Dermis microvascular lymphatic vessel endothelial cell (primary cell): ENCODE measurements around the gene RAP2A. TPM values are rescaled to one million over a fixed set of nuclear protein-coding genes. Genes with fewer than 3 reads are reported as not detected.
A peak's percentile ranks its signal among the peaks of the same experiment; 100 is the strongest.

Experiments used
- DNase-seq, 2 donors: peaks; one replicate each; pipeline versions ENCODE4 v3.0.0 to v3.0.0-alpha.2; 2010; ENCODE audit warnings: low read depth in 2 of 2
- total RNA-seq: library from RNA; depleted of rRNA; stranded (reverse); fragments of >200 nt; gene quantifications from 2 replicates; pipeline ENCODE4 v1.2.1, GENCODE V29; 2014

Gene RAP2A
- total RNA-seq, 1 donor from 2014 or later: 41.8 TPM

DNA sequence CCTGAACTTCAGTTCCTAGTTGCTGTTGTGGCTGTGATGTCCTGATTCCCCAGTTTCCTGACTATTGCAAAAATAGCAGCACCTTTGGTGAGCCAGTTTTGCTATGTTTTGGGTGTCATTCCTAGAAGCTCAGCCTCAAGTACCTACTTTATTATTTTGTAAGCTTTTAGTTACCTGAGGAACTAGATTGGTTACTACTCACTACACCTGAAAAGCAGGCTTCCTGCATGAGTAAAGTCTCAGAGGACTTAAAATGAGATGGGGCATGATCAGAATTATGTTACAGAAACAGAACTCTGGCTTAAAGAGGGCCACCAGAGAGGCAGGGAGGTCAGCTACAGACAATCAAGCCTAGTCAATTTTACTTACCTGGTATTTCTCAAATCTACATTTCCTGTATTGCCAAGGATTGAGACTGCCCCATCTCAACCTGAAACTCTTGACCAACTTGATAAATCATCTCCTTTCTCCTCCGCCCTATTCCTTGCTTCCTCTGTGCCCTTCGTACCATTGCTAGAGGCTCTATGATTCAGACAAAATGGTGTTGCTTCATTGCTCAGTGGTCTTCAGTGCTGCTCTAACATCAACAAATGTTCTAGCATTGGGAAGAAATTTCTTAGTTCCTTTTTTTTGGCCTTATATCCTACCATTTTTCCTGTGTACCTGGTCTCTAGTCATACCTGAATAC is 58.9 kb downstream of the RAP2A start:
- no peak for DNase-seq

DNA sequence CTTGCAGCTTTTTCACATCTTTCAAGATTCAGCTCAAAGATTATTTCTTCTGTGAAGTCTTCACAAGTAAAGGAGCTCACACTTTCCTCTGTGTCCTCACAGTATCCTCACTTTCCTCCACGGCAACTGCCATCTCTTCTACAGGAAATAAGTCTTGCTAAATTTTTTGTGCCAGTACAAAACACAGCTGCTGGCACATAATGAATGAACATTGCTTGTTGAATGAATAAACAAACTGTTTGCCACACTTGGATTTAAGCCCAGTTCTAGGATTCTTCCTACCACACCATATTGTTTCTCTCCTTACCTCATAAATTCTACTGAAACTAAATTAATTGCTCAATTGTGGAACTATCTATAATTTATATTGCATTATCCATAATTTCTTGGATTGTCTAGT is 59.5 kb downstream of the RAP2A start:
- no peak for DNase-seq

DNA sequence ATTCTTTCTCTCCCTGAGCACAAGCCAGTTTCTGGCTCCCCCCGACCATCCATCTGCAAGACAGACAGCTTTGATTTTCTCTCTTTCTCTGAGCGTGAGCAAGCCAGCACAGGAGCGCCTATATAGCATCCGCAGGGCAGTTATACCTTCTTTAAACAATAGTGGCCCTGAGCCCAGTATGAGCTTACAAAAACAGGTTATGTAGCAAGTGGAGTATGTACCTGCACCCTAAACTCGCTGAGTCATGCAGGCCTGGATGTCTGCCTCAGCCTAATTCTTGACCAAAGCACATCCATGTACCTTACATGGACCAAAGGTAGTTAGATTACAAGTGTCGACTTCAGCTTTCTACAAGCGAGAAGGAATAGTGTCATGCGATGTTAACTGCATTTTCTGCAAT is 61.7 kb downstream of the RAP2A start:
- no peak for DNase-seq

DNA sequence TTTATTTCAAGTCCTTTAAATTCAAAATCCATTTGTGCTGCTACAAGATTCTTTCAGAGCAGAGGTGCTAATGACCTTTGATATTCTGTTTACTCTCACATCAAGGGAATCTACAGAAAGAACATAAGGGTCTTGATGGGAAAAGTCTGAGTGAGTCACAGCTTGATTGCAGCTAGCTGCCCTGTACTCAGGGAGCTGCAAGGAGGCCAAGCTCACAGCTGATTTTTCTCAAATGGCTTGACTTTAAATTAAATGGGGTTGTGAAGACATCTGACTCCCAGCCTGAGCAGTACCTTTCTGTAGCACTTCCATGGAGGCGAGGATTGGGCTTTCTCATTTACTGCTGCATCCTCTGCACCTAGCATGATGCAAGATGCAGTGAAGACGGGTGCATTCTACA is 62.5 kb downstream of the RAP2A start:
- no peak for DNase-seq

DNA sequence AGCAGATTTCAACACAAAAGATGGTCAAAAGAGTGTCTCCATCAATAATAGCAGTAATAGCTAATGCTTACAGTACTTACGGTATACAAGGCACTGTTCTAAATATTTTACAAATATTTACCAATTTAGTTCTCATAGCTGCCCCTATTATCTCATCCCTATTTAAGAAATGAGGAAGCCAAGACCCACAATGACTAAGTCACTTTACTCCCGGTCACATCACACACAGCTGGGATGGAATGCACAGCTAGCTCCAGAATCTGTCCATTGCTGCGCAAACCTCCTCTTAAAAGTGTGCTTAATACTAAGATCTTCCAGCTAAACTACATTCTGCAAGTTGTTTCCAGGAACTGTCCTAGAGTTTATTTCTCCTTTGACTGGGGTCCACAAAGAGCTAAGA is 63.4 kb downstream of the RAP2A start:
- DNase-seq: no peak

DNA sequence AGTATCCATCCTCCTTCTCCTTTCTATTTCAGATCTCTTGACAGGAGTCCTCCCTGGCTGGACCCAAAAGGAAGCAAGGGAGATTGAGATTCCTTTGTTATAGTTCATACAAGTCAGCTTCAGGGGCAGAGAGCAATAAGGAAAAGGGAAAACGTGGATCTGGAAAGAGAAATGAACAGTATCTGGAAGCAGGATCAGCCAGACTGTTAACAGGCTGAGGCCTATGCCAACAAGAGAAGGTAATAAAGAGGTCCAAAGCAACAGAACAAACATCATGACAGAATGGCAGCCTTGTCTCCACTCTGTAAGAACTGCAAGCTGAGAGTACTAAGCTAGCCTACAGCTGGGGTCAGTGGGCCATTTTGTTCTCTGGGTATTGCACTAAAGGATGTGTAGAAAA is 64.5 kb downstream of the RAP2A start:
- no peak for DNase-seq

DNA sequence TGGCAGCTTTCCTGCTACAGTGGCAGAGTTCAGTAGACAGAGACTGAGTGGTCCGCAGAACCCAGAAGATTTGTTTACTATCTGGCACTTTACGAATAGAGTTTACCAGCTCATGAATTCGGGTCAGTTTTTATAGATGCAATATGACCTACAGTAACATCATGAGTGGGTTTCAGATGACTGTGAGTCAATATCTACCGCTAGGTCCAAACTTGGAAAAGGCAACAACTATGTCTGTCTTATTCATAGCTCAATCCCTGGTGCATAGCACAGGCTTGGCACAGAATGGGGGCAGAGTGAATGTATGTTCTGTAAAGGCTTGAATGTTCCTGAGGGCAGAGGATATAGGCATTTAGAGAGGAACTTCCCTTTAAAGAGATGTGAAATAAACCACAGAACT is 65.2 kb downstream of the RAP2A start:
- DNase-seq: no peak

DNA sequence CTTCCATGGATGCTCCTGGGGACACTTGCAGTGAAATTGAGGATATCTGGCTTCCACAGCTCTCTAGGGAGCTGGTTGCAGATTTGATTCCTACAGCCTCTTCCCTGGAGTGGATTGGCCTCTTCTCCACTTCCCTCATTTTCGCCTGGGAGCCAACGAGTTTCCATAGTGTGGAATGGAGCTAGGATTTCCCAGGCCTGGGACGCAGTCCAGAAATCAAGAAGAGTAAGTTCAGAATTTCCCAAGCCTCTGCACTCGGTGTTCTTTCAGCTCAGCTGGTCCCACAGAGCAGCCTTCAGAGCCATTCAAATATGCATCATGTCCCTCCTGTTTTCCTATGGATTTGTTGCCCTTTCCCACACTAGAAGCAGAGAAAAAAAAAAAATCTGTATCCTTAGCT is 68.2 kb downstream of the RAP2A start:
- no peak for DNase-seq

DNA sequence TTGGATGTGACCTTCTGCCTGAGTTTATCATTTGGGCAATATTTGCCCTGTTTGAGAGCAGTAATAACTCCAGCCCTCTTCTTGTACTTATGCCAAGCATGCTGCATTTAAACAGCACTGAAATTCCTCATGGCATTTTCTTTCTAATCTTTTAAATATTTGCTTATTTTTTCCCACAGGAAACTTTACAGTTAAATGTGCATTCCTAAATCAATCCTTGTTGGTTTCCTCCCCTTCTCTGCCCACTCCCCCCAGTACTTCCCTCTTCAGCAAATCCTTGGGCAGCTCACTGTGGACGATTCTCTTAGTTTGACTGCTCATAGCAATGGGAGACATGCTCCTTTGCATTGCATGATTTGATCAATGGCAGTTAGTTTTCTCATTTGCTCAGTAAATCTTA is 68.7 kb downstream of the RAP2A start:
- DNase-seq: no peak

DNA sequence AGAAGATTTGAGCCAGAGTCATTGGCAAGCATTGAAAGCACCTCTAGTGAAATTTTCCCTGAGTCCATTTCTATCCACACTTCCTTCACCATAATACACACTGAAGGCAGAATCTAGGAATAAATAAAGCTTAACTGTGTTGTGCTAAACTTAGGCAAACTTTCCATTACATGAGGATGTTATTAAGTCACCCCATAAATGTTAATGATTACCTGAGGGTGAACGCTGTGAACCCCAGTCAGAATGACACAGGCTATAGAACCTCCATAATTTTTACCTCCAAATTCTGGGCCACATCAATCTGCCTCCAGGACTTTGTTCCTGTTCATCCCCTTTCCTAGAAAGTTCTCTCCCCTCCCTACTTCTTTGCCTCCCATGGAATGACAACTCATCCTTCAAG is 71.0 kb downstream of the RAP2A start:
- no peak for DNase-seq

DNA sequence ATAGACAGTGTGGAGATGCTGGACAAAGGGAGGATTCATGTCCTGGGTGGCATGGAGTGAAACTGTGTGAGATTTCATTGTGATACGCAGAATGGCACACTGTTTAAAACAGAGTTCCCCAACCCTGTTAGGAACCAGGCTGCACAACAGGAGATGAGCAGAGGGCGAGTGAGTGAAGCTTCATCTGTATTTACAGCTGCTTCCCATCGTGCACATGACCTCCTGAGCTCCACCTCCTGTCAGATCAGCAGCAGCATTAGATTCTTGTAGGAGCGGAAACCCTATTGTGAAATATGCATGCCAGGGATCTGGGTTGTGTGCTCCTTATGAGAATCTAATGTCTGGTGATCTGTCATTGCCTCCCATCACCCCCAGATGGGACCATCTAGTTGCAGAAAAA is 72.5 kb downstream of the RAP2A start:
- DNase-seq: peak; percentile 11 to 70

DNA sequence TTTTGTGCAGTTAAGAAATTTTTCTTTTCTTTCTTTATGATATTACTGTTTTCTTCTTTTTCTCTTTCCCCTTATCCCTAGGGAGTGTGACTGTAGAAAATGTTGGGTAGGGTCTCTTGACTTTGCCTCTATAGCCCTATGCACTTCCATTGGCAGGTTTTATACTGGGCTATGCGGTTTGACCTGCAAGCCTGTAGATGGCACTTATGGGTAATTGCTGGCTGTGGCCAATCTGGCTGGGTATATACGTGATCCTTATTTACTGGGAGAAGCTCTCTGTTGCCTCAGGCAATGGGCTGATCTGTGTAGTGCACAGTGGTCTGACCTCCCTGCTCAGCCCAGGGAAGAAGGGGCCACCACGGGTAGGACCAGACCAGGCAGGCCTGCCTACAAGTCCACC is 78.8 kb downstream of the RAP2A start:
- no peak for DNase-seq

DNA sequence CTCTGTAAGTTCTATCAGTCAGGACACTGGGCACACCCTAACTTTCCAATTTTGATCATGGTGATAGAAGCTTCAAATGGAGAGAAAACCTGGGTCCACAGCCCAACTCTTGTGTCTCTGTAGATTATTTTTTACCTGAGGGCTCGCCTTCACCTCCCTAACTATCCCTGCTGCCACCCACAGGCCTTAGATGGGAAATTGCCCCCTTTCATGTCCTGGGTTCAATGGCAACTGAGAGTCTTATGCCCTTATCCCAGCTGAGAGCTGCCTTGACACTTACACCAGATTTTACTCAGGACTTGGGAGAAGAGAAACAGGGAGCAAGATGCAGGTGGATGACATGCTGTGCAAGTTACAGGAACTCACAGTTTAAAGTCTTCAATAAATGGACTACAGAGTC is 81.7 kb downstream of the RAP2A start:
- DNase-seq: no peak

DNA sequence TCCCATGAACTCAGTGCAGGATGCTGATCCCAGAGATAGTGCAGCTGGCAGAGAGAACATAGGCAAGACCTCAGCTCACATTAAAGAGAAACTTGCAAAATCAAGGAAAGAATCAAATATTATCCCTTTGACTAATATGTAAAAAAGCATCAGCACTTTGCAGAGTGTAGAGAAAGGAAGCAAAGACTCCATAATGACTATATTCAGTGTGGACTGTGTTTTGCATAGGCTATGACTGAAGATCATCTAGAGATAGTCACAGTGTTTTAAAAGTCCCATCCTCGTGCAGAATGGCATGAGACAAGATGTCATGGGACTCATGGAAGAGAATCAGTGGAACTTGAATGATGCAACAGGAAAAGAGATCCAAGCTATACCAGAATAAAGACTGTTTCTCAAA is 84.0 kb downstream of the RAP2A start:
- no peak for DNase-seq

Other genes with a start within 250 kb of the RAP2A start
- gene MBNL2, start 211.8 kb upstream of the RAP2A start, total RNA-seq: 41.0 and 49.2 TPM in 2 replicates